Fibroblast of skin of abdomen (primary cell): ENCODE measurements around the gene LPIN1.
A peak's percentile ranks its signal among the peaks of the same experiment; 100 is the strongest.
"Not testable (repeated sequence)": the region's sequence is repeated elsewhere in the genome, so short reads cannot be mapped to it uniquely, and the experiment has no call there.

Experiments used
- DNase-seq: peaks from one replicate; pipeline ENCODE4 v3.0.0-alpha.2; 2013

LPIN1 gene

GRCh38 chr2:11715987-11716652 is 30.3 kb upstream of the LPIN1 start:
- DNase-seq = no peak

GRCh38 chr2:11716689-11717321 is 29.6 kb upstream of the LPIN1 start:
- DNase-seq = peak; percentile 39

GRCh38 chr2:11717623-11718022 is 28.8 kb upstream of the LPIN1 start:
- no peak for DNase-seq

GRCh38 chr2:11718606-11719005 is 27.8 kb upstream of the LPIN1 start:
- no peak for DNase-seq

- DNase-seq = no peak
These were observed 27.0 kb upstream of the LPIN1 start for GRCh38 chr2:11719230-11719977.

- no peak for DNase-seq
These were observed 25.7 kb upstream of the LPIN1 start for GRCh38 chr2:11720752-11721151.

- DNase-seq = no peak
These were observed 24.0 kb upstream of the LPIN1 start for GRCh38 chr2:11722292-11723060.

GRCh38 chr2:11723061-11723371 is 23.4 kb upstream of the LPIN1 start:
- no peak for DNase-seq

- DNase-seq = no peak
These were observed 22.3 kb upstream of the LPIN1 start for GRCh38 chr2:11724151-11724550.

GRCh38 chr2:11726384-11726783 is 20.0 kb upstream of the LPIN1 start:
- no peak for DNase-seq

- DNase-seq = no peak
These were observed 16.8 kb upstream of the LPIN1 start for GRCh38 chr2:11729362-11730212.

- not testable (repeated sequence) for DNase-seq
These were observed 15.0 kb upstream of the LPIN1 start for GRCh38 chr2:11731214-11731984.

GRCh38 chr2:11732587-11732986 is 13.8 kb upstream of the LPIN1 start:
- no peak for DNase-seq

- DNase-seq = not testable (repeated sequence)
These were observed 8.6 kb upstream of the LPIN1 start for GRCh38 chr2:11737852-11738251.

- DNase-seq = peak; percentile 62
These were observed 7.6 kb upstream of the LPIN1 start for GRCh38 chr2:11738589-11739436.

GRCh38 chr2:11740723-11741122 is 5.7 kb upstream of the LPIN1 start:
- no peak for DNase-seq

GRCh38 chr2:11742317-11742701 is 4.1 kb upstream of the LPIN1 start:
- DNase-seq = no peak

- no peak for DNase-seq
These were observed 3.6 kb upstream of the LPIN1 start for GRCh38 chr2:11742702-11743357.

- DNase-seq = no peak
These were observed 3.1 kb upstream of the LPIN1 start for GRCh38 chr2:11743366-11743765.
